HG03135 (cell line): ENCODE results near the gene TLK2.
A peak's percentile ranks its signal among the peaks of the same experiment; 100 is the strongest.
"Not testable (repeated sequence)": the region's sequence is repeated elsewhere in the genome, so short reads cannot be mapped to it uniquely, and the experiment has no call there.

Experiments
- ATAC-seq: cut with Tn5 transposase; IDR thresholded peaks from one replicate; pipeline ENCODE4 v1.9.1; 2021; ENCODE audit warnings: mild to moderate bottlenecking, moderate library complexity; ENCODE audit not compliant: unreplicated experiment

The TLK2 gene

GRCh38 chr17:62597920-62598319 lies 119.3 kb downstream of the TLK2 start:
- no peak for ATAC-seq

DNA sequence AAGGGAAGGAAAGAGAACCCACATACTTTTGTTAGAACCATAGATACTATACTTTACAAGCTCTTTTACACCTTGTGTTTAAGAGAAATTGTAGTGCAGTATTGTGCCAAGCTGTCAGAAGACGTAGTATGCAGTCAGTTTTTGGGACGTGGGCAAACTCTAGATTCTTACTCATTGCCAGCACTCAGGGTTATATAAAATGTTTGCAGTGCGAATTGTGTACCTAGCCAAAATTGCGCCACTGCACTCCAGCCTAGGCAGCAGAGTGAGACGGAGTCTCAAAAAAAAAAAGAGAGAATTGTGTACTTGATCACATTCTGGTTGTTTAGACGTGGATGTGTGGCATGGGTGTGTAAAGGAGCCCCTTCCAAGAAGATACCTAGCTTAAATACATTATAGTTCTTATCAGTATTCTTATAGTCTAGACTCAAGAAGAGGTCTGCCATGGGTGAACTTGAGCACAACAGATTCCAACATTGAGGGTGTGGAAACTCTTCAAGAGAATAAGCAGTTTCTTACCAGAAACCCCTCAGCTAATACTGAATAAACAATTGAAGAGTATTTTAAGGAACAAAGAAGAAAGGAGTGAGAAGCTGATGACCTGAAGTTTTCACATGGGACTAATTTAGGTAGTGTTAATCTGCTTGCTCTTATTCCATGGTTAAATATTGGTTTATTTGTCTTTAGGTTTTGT lies 121.5 kb downstream of the TLK2 start:
- no peak for ATAC-seq

GRCh38 chr17:62600805-62601204 lies 122.2 kb downstream of the TLK2 start:
- ATAC-seq, result no peak

- ATAC-seq, result no peak
Measured at GRCh38 chr17:62601471-62601870, 122.8 kb downstream of the TLK2 start.

GRCh38 chr17:62603783-62604182 lies 125.2 kb downstream of the TLK2 start:
- ATAC-seq, result not testable (repeated sequence)

DNA sequence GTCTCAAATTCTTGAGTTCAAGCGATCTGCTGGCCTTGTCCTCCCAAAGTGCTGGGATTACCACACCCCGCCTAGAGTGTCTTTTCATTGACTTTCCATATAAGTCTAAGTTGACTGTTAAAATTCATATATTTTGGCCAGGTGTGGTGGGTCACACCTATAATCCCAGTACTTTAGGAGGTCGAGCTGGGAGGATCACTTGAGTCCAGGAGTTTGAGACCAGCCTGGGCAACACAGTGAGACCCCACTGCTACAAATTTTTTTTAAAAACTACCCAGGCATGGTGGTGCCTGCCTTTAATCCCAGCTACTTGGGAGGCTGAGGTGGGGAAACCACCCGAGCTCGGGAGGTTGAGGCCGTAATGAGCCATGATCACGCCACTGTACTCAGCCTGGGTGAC lies 127.0 kb downstream of the TLK2 start:
- no peak for ATAC-seq

GRCh38 chr17:62611292-62611691 lies 132.7 kb downstream of the TLK2 start:
- ATAC-seq, result peak; percentile 83

- ATAC-seq, result no peak
Measured at GRCh38 chr17:62611728-62612127, 133.1 kb downstream of the TLK2 start.

- not testable (repeated sequence) for ATAC-seq
Measured at GRCh38 chr17:62612289-62612688, 133.7 kb downstream of the TLK2 start.

DNA sequence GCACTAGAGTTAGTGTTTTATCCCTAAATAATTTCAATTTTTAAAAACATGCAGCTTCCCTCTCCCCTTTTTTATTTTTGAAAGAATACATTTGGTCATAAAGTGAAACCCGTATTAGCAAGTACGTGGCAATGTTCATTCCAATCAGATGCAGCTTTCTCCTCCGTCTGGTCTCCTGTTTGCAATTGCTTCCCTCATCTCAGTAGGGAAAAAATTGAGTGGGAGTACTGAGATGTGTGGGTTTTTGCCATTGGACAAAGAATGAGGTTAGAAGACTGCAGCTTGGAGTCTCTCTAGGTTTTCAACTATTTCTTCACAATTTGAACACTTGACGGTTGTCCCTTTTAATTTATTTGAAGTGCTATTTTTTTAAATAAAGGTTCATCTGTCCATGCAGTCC lies 134.5 kb downstream of the TLK2 start:
- not testable (repeated sequence) for ATAC-seq

- ATAC-seq, result no peak
Measured at GRCh38 chr17:62614142-62614541, 135.5 kb downstream of the TLK2 start.

DNA sequence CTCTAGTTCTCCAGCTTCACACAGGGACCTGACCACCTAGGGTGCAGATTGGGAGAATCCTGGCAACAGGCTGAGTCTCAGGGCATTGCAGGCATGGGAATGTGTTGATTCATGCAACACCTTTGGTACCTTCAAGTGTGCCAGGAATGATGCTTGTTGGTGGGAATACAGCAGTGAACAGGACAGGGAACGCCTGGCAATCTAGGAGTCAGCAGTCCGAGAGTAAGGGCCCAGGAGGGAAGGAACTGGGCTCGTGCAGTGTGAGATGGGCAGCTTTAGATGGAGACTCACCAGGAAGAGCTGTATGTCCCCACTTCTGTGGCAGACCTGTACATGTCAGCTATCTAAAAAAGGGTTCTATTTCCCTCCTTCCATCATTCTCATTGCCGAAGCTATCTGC lies 136.9 kb downstream of the TLK2 start:
- ATAC-seq, result no peak

GRCh38 chr17:62616993-62617893 lies 138.6 kb downstream of the TLK2 start:
- ATAC-seq, result no peak

DNA sequence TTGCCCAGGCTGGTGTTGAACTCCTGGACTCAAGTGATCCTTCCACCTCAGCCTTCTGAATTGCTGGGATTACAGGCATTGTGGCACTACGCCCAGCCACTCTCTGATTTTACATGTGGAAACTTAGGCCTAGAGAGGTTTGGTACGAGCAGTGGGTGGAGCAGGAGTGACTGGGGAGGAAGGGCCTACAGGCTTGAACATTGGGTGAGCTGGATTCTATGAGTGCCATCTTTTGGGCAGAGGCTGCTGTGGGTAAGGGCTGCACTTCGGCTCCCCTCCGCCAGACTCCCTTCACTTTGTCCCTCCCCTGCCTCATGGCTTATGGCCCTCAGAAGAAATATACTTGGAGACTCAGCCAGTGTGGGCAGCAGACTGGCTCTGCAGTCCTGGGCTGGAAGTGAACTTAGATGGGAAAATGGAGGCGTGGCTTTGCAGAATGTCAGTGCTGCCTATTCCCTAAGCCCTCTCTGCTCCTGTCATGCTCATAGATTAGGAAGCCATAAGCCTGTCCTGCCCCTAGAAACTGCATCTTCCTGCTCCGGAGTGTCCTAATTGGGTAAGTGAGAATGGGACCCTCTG lies 139.4 kb downstream of the TLK2 start:
- no peak for ATAC-seq

- ATAC-seq, result no peak
Measured at GRCh38 chr17:62618647-62619416, 140.2 kb downstream of the TLK2 start.

DNA sequence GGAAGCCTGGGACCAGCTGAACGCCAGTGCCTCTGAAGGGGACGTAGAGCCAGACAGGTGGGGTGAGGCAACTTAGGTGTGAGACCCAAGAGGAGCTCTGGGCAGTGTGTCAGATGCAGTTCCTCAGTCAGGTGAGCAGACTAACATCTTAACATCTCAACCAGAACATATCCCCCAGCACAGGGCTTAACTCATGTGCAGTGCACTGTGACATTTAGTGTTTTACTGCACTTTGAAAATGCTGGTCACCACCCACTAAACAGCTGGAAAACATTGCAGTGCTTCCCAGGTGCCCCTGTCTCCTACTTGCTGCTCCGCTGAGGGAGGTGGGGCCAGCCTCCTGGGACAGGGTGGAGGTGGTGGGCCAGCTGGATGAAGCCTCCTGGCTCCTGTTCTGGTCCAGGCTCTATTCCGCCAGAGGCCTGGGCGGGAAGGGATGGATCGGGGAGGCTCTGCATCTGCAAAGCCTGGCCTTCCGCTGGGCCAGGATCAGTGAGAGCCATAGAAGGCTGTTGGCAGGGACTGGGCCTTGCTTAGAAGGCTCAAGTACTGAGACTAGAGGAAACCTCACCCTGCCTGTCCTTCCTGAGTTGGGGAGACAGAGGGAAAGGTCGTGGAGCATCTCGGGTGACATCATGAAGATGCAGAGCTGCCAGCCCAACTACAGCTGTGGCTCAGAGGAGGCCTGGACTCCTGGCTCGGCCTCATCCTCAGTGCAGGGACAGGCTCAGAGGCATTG lies 141.0 kb downstream of the TLK2 start:
- no peak for ATAC-seq

DNA sequence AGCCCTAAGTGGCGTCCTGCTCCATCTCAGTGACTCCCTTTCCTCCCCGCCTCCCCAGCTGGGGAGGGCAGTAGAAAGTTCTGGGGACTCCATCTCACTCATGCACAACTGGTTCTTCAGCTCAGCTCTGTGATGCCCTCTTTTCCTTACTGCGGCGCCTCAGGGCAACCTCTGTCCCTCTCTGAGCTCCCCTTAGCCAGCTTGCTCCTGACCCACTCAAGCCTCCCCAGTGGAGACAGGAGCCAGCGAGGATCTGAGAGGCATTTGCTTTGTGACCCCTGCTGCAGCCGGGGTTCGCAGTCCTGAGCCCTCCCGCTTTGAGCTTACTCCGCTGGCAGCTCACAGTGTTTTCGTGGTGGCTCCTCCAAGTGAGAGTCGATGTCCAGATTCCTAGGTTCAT lies 142.6 kb downstream of the TLK2 start:
- ATAC-seq, result no peak

- no peak for ATAC-seq
Measured at GRCh38 chr17:62625184-62625869, 146.7 kb downstream of the TLK2 start.

DNA sequence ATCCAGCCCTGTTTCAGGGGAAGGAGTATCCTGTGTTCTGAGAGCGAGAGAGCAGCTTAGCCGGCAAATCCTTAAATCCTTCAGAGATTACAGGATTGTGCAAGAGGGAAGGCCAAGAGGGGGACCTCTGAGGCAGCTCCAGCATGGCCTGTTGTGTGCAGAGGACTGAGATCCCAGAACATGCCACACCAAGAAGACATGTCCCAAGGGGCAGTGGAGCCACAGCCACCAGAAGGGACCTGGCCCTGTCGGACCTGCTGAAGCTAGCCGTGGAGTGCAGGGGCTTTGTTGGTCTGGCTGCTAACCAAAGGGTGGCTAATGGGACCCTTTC lies 147.2 kb downstream of the TLK2 start:
- no peak for ATAC-seq

GRCh38 chr17:62626719-62627218 lies 148.1 kb downstream of the TLK2 start:
- ATAC-seq, result no peak
